Measurements from ENCODE around the gene SUMO3.

Gene SUMO3

DNA sequence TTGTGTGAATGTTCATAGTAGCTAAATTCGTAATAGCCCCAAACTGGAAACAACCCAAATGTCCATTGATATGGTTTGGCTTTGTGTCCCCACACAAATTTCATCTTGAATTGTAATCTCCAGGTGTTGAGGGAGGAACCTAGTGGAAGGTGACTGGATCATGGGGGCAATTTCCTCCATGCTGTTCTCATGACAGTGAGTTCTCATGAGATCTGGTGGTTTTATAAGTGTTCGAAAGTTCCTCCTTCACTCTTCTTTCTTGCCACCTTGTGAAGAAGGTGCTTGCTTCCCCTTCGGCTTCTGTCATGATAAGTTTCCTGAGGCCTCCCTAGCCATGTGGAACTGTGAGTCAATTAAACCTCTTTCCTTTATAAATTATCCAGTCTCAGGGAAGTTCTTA lies 27.5 kb downstream of the SUMO3 start:
- H3K4me3 ChIP-seq (replicated peaks; ENCODE audit: low read depth, low read length) = no peak overlapping the region
- TF ChIP-seq CTCF (IDR thresholded peaks at IDR 0.05; ENCODE audit: low read depth, low read length, missing control alignments) = no peak
- no peak for DNase-seq (ENCODE audit: extremely low read depth, low read depth)

DNA sequence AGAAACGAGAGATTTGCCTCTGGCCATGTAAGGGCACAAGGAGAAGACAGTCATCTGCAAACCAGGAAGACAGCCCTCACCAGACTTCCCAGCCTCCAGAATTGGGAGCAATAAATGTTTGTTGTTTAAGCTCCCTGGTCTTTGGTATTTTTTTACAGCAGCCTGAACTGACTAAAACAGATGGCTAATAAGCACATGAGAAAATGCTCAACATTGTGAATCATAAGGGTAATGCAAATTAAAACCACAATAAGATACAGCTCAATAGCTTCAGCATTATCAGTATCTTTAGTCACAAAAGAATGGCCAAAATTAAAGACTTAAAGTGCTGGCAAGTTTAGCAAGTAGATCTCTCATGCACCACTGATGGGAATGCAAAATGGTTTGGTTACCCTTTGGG lies 28.0 kb downstream of the SUMO3 start:
- H3K4me3 ChIP-seq (replicated peaks; ENCODE audit: low read depth, low read length) = no peak overlapping the region
- no peak for TF ChIP-seq CTCF (IDR thresholded peaks at IDR 0.05; ENCODE audit: low read depth, low read length, missing control alignments)
- DNase-seq (ENCODE audit: extremely low read depth, low read depth) = no peak

DNA sequence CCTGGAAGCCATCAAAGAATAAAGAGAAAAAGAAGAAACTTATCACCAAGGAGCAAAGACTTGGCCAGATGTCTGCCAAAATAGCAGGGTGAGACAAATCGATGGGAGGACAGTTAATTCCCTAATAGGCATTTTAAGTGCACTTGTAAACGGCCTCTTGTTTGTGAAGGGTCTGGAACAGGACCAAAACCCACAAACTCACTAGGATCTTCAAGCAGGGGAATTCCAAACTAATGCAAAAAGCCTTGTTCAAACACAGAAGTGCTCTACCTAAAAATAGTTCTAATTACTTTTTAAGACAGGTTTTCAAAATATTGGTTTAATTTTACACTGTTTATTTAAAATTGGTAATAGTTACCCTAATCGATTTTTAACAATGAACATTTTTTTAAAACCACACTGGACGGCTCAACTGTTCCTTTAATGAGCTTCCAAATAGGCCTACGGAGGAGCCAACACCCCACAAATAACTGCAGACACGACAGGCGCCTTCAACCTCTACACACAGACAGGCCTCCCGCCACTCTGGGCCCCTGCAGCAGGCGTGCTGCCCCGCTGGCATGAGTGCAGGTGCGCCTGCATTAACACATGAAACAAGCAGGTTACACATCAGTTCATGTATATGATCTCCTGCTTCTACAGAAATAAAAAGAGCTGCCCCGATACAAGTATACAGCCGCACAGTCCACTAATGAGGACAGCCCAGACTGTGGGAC lies 32.1 kb downstream of the SUMO3 start:
- TF ChIP-seq CTCF (IDR thresholded peaks at IDR 0.05; ENCODE audit: low read depth, low read length, missing control alignments) = no peak
- no peak overlapping the region for H3K4me3 ChIP-seq (replicated peaks; ENCODE audit: low read depth, low read length)
- no peak for DNase-seq (ENCODE audit: extremely low read depth, low read depth)

GRCh38 chr21:44784810-44785209 lies 33.1 kb downstream of the SUMO3 start:
- TF ChIP-seq CTCF (IDR thresholded peaks at IDR 0.05; ENCODE audit: low read depth, low read length, missing control alignments) = no peak
- no peak overlapping the region for H3K4me3 ChIP-seq (replicated peaks; ENCODE audit: low read depth, low read length)
- no peak for DNase-seq (ENCODE audit: extremely low read depth, low read depth)

DNA sequence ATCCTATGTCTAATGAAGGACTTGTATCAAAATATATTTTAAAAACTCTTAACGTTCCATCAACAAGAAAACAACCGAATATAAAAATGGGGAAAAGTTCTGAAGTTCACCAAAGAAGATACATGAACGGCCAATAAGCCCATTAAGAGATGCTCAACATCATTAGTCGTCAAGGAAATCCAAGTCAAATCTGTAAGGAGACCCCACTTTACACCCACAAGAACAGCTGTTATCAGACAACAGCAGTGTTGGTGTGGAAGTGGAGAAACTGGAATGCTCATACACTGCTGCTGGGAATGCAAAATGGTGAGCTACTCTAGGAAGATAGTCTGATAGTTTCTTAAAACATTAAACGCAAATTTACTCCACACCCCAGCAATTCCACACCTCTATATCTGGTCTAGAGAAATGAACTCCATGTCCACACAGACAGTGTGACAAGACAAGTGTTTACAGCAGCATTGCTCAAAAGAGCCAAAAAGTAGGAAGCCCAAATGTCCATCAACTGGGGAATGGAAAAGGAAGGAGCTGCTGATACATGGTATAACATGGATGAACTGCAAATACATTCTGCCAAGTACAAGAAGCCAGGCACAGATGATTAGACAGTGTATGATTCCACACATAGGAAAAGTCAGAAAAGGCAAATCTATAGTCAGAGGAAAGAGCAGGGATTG lies 34.7 kb downstream of the SUMO3 start:
- no peak overlapping the region for H3K4me3 ChIP-seq (replicated peaks; ENCODE audit: low read depth, low read length)
- TF ChIP-seq CTCF (IDR thresholded peaks at IDR 0.05; ENCODE audit: low read depth, low read length, missing control alignments) = no peak
- DNase-seq (ENCODE audit: extremely low read depth, low read depth) = no peak

DNA sequence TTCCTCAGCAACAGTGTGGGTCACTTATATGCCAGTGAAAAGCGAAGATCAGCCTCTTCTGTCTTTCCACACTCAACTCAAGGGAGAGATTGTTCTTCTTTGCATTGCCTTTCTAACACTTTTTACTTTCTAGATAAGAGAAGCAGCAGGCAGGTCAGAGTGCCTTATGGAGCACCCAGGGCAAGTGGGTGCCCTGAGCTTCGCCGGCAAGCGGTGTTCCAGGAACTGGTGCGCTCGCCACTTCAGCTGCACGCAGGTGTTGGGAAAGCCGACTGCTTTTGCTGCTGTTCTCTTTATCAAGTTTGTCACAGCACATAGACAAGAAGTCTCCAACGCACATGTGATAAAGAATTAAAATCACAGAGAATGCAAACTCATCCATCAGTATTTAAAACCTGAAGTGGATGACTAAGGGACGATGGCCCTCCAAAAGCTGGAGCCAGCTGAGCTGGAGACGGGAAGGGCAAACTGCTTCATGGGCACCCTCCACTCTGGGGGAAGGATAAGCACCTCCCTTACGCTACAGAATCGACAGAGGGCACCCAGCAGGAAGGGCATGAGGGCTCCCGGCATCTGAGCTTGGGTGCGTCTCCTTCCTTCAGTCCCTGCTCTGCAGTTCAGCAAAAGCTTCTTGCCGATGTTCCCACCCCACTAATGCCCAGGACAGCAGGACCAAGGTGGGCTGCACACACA lies 36.9 kb downstream of the SUMO3 start:
- no peak for DNase-seq (ENCODE audit: extremely low read depth, low read depth)

More for the DNA sequence above, 36.9 kb downstream of the SUMO3 start:
- H3K4me3 ChIP-seq (replicated peaks; ENCODE audit: low read depth, low read length) = no peak overlapping the region
- TF ChIP-seq CTCF (IDR thresholded peaks at IDR 0.05; ENCODE audit: low read depth, low read length, missing control alignments) = no peak

All from HFF-Myc (cell line).